Fibroblast of the aortic adventitia (primary cell): ENCODE results near the gene RELL1. TPM values are rescaled to one million over a fixed set of nuclear protein-coding genes. Genes with fewer than 3 reads are reported as not detected.

Source experiments
- DNase-seq: peaks from one replicate; pipeline ENCODE4 v3.0.0-alpha.2; 2010; ENCODE audit warnings: low read depth
- H3K4me3 ChIP-seq: 2 replicates; pipeline ENCODE4 v1.5.1; 2011; ENCODE audit warnings: low read depth, mild to moderate bottlenecking, control low read depth, low read length, moderate library complexity
- CTCF ChIP-seq: IDR thresholded peaks from 2 replicates; pipeline ENCODE4 v1.5.1; 2011; ENCODE audit warnings: mild to moderate bottlenecking, low read length, control low read depth, inconsistent platforms; ENCODE audit not compliant: insufficient read depth
- total RNA-seq: library from RNA; depleted of rRNA; stranded (reverse); fragments of >200 nt; gene quantifications from 2 replicates; pipeline ENCODE4 v1.2.3, GENCODE V29; 2012; ENCODE audit warnings: low replicate concordance

RELL1 gene
- total RNA-seq: 21.3 and 65.7 TPM in 2 replicates

GRCh38 chr4:37686373-37687193, at the start of gene RELL1:
TSS of gene RELL1 (minus strand) at chr4:37686376. CDS start at chr4:37686287, 89 bp downstream.
- TF ChIP-seq CTCF: no peak
- DNase-seq: peak; percentile 100
- peak within 1 kb of the TSS; percentile 89 for H3K4me3 ChIP-seq

GRCh38 chr4:37735578-37735977, 49.4 kb upstream of the RELL1 start:
- H3K4me3 ChIP-seq: no peak overlapping the region
- DNase-seq: no peak
- TF ChIP-seq CTCF: no peak

- no peak for TF ChIP-seq CTCF
- H3K4me3 ChIP-seq: no peak overlapping the region
- DNase-seq: no peak
Observed at GRCh38 chr4:37734989-37735388, 48.8 kb upstream of the RELL1 start.

GRCh38 chr4:37733240-37733867, 47.2 kb upstream of the RELL1 start:
- no peak for DNase-seq
- no peak for TF ChIP-seq CTCF
- H3K4me3 ChIP-seq: no peak overlapping the region

GRCh38 chr4:37732526-37733186, 46.5 kb upstream of the RELL1 start:
- H3K4me3 ChIP-seq: no peak overlapping the region
- no peak for DNase-seq
- no peak for TF ChIP-seq CTCF

- no peak for DNase-seq
- no peak overlapping the region for H3K4me3 ChIP-seq
- TF ChIP-seq CTCF: no peak
Observed at GRCh38 chr4:37729649-37730004, 43.5 kb upstream of the RELL1 start.
